ENCODE results near the gene DLG2. TPM values are rescaled to one million over a fixed set of nuclear protein-coding genes. Genes with fewer than 3 reads are reported as not detected.

DLG2 gene
- total and polyA plus RNA-seq, 9 donors, result 2.5 to 20.7 (median 12.0) TPM

- no peaks in the 10 kb centered on the region for H3K27me3 ChIP-seq
- H3K4me1 ChIP-seq (ENCODE audit: insufficient read depth), result no peaks in the 10 kb centered on the region
- DNase-seq, result no peak
- WGBS, 3 donors, result 58 to 68% (median 61%) methylated on average over 6 of the region's 6 CpGs
- H3K4me3 ChIP-seq, result no peak overlapping the region
- no peaks in the 10 kb centered on the region for H3K9me3 ChIP-seq
- no peaks in the 10 kb centered on the region for H3K36me3 ChIP-seq
- H3K27ac ChIP-seq, result no peak overlapping the region
- intact Hi-C loops (cut with DNase I), result loop anchor here in 1 of 4 donors (10.0 kb wide), 1 partner anchor 718 kb away; no protein-coding TSS in a partner anchor
- TF ChIP-seq CTCF (IDR thresholded peaks at IDR 0.05), result no peak
- TF ChIP-seq POLR2A (IDR thresholded peaks at IDR 0.05), result no peak
- no peak for TF ChIP-seq EP300 (IDR thresholded peaks at IDR 0.05)
Observed at GRCh38 chr11:84056653-84057376, 1570.3 kb downstream of the DLG2 start.

DNA sequence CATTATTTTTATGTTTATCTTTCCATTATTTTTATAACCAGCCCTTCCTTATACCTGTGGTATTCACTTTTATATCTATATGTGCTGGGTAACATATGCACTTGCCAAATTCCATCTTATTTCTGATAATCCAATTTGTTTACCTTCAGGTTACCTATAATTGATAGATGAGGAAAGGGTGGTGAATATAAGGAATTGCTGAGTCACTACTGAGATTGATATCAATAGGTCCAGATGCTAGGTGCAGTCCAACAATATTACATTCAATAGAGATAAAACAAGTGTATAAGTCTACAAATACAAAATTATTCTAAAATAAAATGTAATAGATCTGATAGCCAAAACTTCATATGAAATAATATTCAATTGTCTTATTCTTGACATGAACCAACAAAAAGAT is 1582.0 kb downstream of the DLG2 start:
- no peaks in the 10 kb centered on the region for H3K9me3 ChIP-seq
- no peak overlapping the region for H3K4me3 ChIP-seq
- DNase-seq, result no peak
- no peaks in the 10 kb centered on the region for H3K4me1 ChIP-seq (ENCODE audit: insufficient read depth)
- H3K27me3 ChIP-seq, result no peaks in the 10 kb centered on the region
- no peaks in the 10 kb centered on the region for H3K36me3 ChIP-seq
- TF ChIP-seq POLR2A (IDR thresholded peaks at IDR 0.05), result no peak
- intact Hi-C loops (cut with DNase I), result no loop called here
- H3K27ac ChIP-seq, result no peak overlapping the region

DNA sequence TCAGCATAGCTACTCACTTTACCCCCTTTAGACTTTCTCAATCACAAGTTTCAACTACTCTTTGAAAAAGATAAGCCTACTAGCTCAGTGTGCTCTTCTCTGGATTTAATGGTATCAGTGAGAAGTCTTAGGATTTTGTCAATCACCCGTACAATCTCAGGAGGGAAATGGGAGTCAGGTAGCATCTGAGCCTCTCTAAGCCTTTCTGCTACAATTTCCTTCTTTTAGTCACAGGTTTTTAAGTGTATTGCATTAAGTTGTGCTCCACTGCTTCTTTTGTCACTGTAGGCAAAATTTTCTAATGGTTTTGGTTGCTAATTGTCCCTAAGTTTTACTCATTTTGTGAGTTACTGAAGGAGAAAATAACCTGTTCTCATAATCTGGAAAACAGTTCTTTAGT is 1582.4 kb downstream of the DLG2 start:
- no peaks in the 10 kb centered on the region for H3K9me3 ChIP-seq
- no peak for DNase-seq
- intact Hi-C loops (cut with DNase I), result no loop called here
- H3K4me3 ChIP-seq, result no peak overlapping the region
- no peaks in the 10 kb centered on the region for H3K27me3 ChIP-seq
- WGBS, 3 donors, result 94 to 97% (median 97%) methylated on average over 1 of the region's 1 CpG
- H3K36me3 ChIP-seq, result no peaks in the 10 kb centered on the region
- no peak for TF ChIP-seq POLR2A (IDR thresholded peaks at IDR 0.05)
- no peaks in the 10 kb centered on the region for H3K4me1 ChIP-seq (ENCODE audit: insufficient read depth)
- H3K27ac ChIP-seq, result no peak overlapping the region

GRCh38 chr11:84036664-84037194 is 1590.4 kb downstream of the DLG2 start:
- DNase-seq, result no peak
- Histone ChIP-seq H3K27ac (no peak overlapping the region), H3K4me3 (no peak overlapping the region), H3K27me3 (no peaks in the 10 kb centered on the region), H3K9me3 (no peaks in the 10 kb centered on the region), H3K36me3 (no peaks in the 10 kb centered on the region), H3K4me1 (ENCODE audit: insufficient read depth) (no peaks in the 10 kb centered on the region)
- 52 to 54% (median 52%) methylated on average over 2 of the region's 2 CpGs for WGBS, 3 donors
- intact Hi-C loops (cut with DNase I), result no loop called here
- TF ChIP-seq CTCF (IDR thresholded peaks at IDR 0.05) (no peak), EP300 (IDR thresholded peaks at IDR 0.05) (no peak), POLR2A (IDR thresholded peaks at IDR 0.05) (no peak)

GRCh38 chr11:84035645-84036044 is 1591.5 kb downstream of the DLG2 start:
- TF ChIP-seq POLR2A (IDR thresholded peaks at IDR 0.05) (no peak), CTCF (IDR thresholded peaks at IDR 0.05) (no peak), EP300 (IDR thresholded peaks at IDR 0.05) (no peak)
- H3K27me3 ChIP-seq, result no peaks in the 10 kb centered on the region
- H3K9me3 ChIP-seq, result no peaks in the 10 kb centered on the region
- H3K27ac ChIP-seq, result no peak overlapping the region
- no peak overlapping the region for H3K4me3 ChIP-seq
- no peaks in the 10 kb centered on the region for H3K4me1 ChIP-seq (ENCODE audit: insufficient read depth)
- no peak for DNase-seq
- intact Hi-C loops (cut with DNase I), result no loop called here
- 72 to 82% (median 76%) methylated on average over 2 of the region's 2 CpGs for WGBS, 3 donors
- H3K36me3 ChIP-seq, result no peaks in the 10 kb centered on the region

Measured in ovary (tissue), 9 donors.